DMS153 (cell line): ENCODE results near the gene SLCO2B1.
A peak's percentile ranks its signal among the peaks of the same experiment; 100 is the strongest.

ENCODE experiments used
- DNase-seq: peaks from one replicate; lab custom pipeline; 2025; lab: John Stamatoyannopoulos, UW

Gene SLCO2B1

GRCh38 chr11:75193711-75194110, 42.8 kb downstream of the SLCO2B1 start:
- no peak for DNase-seq

DNA sequence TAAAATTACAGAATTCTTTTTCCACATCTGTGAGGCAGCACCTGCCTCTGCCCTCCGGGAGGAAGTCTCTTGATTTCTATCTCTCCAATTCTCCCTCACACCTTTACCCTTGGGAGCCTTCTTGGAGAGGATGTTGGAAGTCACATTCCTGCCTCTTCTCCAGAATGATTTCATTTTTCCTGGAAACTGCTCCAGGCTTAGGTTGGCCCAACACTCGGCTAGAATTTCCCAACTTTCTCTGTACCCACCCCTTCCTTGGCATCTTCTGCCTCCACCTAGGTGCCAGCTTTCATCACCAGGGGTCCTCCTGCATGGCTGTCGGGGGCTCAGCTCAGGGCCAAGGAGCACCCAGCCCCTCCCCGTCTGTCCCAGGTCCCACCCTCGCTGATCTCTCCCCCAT, 43.2 kb downstream of the SLCO2B1 start:
- no peak for DNase-seq

GRCh38 chr11:75195167-75195962, 44.5 kb downstream of the SLCO2B1 start:
- DNase-seq = no peak

DNA sequence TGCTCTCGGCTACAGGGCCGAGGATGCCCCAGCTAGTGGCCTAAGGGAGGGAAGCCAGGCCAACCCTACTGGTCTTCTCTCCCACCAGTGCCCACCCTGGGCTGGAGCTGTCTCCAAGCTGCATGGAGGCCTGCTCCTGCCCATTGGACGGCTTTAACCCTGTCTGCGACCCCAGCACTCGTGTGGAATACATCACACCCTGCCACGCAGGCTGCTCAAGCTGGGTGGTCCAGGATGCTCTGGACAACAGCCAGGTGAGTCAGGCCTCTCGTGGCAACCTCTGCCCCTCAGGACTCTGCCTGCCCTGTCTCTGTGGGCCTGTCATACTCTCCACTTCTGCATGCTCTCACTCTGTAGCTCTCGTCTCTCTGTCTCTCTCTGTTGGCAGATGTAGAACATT, 45.5 kb downstream of the SLCO2B1 start:
- DNase-seq = no peak

DNA sequence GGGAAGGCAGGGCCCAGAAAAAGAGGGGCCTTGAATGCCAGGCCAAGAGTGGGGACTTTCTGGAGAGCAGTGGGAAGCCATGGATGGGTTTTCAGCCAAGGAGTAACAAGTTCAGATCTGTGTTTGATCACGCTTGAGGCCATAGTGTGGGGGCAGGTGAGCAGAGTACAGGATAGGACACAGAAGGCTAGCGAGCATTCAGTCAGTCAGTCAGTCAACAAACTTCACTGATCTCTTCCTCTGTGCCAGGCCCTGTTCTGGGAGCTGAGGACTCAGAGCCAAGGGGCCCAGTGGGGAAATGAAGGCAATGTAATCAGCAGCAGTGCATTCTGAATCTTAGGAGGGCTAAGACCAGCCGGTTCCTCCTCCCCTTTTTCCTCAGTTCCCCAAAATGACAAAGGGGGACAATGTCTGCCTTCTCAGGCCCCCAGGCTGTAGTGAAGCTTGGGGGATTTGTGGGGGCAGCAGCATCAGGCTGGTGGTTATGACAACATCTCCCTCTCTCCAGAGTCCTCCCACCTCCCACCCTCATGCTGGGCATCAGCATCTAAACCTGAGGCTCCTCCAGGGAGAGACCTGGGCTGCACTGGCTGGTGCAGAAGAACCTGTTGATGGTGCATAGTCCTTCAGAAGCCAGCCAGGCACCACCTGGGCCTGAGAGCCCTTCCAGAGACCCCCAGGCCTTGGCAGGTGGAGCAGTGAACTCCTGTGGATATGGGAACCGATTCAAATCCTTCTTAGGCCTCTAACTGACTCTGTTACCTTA, 46.8 kb downstream of the SLCO2B1 start:
- DNase-seq = no peak

DNA sequence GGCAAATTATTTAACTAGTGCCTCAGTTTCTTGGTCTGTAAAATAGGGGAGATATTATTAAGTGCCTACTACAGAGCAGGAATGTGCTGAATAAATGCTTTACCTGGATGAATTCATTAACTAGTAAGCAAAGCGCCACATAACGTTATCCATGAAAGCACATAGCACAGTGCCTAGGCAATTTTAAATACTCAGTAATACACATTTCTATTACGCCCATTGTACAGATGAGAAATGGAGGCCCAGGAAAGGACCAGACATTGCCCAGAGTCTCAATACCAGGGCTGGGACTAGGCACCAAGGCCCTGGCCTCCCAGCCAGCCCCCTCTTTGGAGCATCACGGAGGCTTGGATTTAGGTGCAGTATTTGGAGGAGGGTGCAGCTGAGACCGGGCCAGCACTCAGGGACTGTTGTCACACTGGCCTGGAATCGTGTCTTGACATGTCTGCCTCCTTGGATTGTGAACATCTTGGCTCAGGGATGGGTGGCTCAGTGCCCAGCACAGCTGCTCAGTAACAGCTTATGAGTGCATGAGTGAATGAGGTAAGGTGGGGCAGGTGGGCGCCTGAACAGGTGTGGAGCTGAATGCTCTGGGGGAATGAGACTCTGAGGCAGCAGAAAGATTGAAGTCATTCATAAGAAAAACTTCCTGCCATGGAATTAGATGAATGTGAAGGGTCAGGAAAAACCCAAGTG, 47.5 kb downstream of the SLCO2B1 start:
- no peak for DNase-seq

GRCh38 chr11:75199412-75199955, 48.6 kb downstream of the SLCO2B1 start:
- no peak for DNase-seq

- DNase-seq = no peak
These were observed 49.1 kb downstream of the SLCO2B1 start for GRCh38 chr11:75200051-75200450.

- no peak for DNase-seq
These were observed 49.6 kb downstream of the SLCO2B1 start for GRCh38 chr11:75200531-75200930.

DNA sequence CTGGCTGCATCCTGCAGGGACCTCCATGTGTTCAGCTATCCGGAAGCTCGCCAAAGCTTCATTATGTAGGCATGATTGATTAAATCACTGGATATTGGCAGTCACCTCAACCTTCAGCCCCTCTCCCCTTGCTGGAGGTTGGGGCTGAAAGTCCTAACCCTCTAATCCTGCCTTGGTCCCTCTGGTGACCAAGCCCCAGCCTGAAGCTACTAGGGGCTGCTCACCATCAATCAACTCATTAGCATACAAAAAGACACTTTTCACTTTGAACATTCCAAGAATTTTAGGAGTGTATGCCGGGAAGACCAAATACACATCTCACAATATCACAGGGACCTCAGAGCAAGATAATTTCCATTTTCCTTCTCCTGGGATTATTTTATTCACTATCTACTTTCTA, 50.9 kb downstream of the SLCO2B1 start:
- no peak for DNase-seq

- DNase-seq = no peak
These were observed 51.3 kb downstream of the SLCO2B1 start for GRCh38 chr11:75202195-75202594.

DNA sequence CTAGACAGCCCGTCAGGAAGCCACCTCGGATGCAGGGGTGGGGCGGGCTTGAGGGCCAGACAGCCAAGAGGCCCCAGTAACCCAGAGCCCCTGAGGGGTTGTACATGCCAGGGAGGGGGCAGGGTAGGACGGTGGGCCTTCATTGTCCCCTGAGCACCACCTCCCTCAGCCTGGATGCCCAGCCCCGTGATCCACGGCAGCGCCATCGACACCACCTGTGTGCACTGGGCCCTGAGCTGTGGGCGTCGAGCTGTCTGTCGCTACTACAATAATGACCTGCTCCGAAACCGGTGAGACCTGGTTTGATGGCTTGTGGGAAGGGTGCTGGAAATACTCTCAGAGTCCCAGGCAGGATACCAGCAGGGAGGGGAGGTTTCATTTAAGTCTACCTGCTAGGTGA, 52.2 kb downstream of the SLCO2B1 start:
- DNase-seq = no peak

DNA sequence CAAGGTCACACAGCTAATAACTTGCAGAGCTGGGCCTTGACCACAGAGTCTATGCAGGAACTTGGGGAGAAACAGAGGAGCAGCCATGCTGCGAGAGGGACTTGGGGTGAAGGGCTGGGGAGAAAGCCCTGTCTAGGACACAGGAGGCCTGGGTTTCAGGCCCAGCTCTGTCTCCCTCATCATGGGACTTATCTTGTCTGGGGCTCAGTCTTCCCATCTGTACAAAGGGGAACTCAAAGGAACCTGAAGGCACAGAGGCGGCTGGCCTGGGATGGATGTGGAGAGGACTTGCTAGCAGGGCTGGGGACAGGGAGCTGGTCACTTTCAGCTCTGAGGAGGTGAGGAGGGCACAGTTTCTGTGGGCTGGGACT, 52.7 kb downstream of the SLCO2B1 start:
- DNase-seq = no peak

DNA sequence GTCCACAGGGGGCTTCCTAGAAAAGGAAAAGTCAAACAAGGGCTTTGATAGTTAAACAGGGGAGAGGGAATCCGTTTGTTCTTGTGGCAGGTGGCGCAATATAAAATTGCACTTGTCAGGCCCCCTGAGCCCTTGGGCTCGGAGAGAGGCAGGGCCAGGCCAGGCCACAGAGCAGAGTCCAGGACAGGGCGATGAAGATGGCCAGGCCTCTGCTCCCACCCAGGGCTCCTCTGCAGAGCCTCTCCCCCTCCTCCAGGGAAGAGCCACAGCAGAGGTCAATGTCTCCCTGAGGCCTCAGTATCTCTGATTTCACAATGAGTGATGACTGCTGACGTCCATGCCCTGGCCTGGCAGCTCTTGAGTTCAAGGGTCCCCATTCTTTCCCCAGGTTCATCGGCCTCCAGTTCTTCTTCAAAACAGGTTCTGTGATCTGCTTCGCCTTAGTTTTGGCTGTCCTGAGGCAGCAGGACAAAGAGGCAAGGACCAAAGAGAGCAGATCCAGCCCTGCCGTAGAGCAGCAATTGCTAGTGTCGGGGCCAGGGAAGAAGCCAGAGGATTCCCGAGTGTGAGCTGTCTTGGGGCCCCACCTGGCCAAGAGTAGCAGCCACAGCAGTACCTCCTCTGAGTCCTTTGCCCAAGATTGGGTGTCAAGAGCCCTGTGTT, 53.2 kb downstream of the SLCO2B1 start:
- DNase-seq = no peak

DNA sequence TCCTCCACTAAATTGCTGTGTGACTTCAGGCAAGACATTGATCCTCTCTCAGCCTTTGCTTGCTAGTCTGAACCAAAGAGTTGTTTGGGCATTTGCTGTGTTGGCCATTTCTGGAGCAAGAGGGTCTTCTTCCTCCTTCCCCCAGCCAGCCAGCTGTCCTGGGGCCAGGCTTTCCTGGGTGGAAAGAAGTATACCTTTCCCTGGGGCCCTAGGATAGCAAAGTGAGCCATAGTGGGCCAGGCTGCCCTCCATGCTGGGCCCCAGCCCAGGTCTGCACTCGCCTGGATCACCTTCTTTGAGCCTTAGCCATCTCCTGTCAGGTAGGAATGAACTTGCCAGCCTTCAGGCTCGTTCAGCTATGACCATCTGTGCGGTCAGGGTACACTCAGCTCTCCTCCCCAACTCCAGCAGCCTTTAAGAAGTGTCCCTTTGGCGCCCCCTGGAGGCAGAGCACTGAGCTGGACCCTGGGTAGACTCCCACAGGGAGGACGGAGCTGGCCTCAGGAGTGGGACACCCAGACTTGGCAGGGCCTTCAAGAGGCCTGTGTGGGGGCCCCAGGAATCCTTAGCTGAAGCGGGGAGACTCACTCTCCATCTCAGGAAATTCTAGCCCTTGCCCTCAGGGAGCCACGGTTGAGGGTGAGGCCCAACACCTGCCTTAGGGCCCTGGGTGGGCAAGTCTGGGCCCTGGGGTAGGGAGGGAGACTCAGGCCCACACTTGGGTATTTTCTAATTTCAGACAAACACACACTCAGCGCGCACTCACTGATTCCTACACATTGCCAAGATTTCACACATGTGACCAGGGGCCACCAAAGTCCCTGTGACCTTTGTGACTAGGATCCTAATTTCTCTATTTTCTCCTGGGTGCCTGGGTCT, 54.0 kb downstream of the SLCO2B1 start:
- peak; percentile 44 for DNase-seq

- DNase-seq = no peak
These were observed 54.7 kb downstream of the SLCO2B1 start for GRCh38 chr11:75205564-75206020.

DNA sequence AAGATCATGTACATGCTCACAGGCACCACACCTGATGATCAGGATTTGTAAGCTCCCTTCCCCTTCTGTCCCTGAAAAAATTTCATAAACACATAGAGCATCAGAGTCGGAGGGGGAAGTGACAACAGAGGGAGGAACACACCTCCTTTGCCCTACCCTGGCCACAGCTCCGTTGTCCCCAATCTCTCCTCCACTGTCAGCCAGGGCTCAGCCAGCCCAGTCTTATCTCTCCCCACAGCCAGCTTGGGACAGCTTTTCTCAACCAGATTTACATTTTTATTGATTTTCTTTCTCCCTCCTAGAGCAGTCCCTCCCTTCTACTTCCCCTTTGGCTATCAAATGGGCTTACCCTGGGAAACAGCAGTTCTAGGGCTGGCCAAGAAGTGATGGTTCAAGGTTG, 57.5 kb downstream of the SLCO2B1 start:
- no peak for DNase-seq

- no peak for DNase-seq
These were observed 61.5 kb downstream of the SLCO2B1 start for GRCh38 chr11:75212411-75212810.

DNA sequence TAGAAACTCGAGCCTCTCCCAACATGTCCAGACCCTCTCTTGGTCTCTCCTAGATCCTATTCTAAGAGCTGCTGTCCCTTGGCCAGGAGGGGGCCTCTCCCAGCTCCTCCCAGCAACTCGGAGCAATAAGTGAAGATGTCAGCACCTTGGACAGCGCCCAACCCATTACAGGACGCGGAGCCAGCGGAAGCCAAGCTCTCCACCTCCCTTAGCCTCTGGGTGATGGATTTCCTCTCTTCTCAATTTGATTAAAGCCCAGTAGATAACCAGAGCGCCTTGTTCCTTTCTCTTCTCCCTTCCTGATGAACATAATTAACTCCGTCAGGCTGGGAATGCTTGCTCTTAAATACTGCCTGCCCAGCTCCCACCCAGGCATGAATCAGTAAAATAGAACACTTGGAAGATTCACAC, 63.5 kb downstream of the SLCO2B1 start:
- no peak for DNase-seq

GRCh38 chr11:75214843-75215242, 63.9 kb downstream of the SLCO2B1 start:
- DNase-seq = no peak

GRCh38 chr11:75219869-75220268, 69.0 kb downstream of the SLCO2B1 start:
- no peak for DNase-seq
